ENCODE measurements around the gene KLRF2.

KLRF2 gene

GRCh38 chr12:9940375-9940774, 59.1 kb downstream of the KLRF2 start:
- DNase-seq, result peak in 1 of 2 donors; percentile 29

- DNase-seq, result no peak
Measured at GRCh38 chr12:9941838-9942237, 60.5 kb downstream of the KLRF2 start.

GRCh38 chr12:9943240-9943639, 62.0 kb downstream of the KLRF2 start:
- DNase-seq, result peak in 1 of 2 donors; percentile 74

GRCh38 chr12:9944391-9944790, 63.1 kb downstream of the KLRF2 start:
- no peak for DNase-seq

All from CD4-positive, alpha-beta T cell treated with Interleukin-1 beta for 1 hour (primary cell).